ENCODE measurements around the gene CHAC1.

GRCh38 chr15:40927873-40928806 lies 25.1 kb upstream of the CHAC1 start:
- TF ChIP-seq, protein P1, sequence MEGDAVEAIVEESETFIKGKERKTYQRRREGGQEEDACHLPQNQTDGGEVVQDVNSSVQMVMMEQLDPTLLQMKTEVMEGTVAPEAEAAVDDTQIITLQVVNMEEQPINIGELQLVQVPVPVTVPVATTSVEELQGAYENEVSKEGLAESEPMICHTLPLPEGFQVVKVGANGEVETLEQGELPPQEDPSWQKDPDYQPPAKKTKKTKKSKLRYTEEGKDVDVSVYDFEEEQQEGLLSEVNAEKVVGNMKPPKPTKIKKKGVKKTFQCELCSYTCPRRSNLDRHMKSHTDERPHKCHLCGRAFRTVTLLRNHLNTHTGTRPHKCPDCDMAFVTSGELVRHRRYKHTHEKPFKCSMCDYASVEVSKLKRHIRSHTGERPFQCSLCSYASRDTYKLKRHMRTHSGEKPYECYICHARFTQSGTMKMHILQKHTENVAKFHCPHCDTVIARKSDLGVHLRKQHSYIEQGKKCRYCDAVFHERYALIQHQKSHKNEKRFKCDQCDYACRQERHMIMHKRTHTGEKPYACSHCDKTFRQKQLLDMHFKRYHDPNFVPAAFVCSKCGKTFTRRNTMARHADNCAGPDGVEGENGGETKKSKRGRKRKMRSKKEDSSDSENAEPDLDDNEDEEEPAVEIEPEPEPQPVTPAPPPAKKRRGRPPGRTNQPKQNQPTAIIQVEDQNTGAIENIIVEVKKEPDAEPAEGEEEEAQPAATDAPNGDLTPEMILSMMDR (conservative IDR thresholded peaks at IDR 0.05) = no peak
- peak; percentile 56; the same call in 1 of the 2 replicates for TF ChIP-seq EZH2 (IDR thresholded peaks at IDR 0.05; ENCODE audit: low read depth)

Data from PC-9 (cell line).